Smooth muscle cell (in vitro differentiated cells): ENCODE results near the gene TOMM40L. TPM values are rescaled to one million over a fixed set of nuclear protein-coding genes. Genes with fewer than 3 reads are reported as not detected.

Experiments used
- DNase-seq: peaks from one replicate; lab custom pipeline; 2025; ENCODE audit not compliant: unreplicated experiment; lab: John Stamatoyannopoulos, UW
- H2AFZ ChIP-seq: fragments of 200-600 bp; sonication (generic); 2 replicates; pipeline ENCODE4 v1.6.0; 2016; ENCODE audit warnings: antibody characterized with exemption, low read depth, mild to moderate bottlenecking
- H3F3A ChIP-seq: fragments of 200-600 bp; sonication (generic); 2 replicates; pipeline ENCODE4 v1.6.0; 2017; ENCODE audit warnings: antibody characterized with exemption, low read depth
- H3K27ac ChIP-seq: fragments of 200-600 bp; sonication (generic); 2 replicates; pipeline ENCODE4 v1.5.1; 2016; ENCODE audit warnings: low read depth, mild to moderate bottlenecking
- H3K27me3 ChIP-seq: fragments of 200-600 bp; sonication (generic); 2 replicates; pipeline ENCODE4 v1.6.1; 2016; ENCODE audit warnings: low read depth, mild to moderate bottlenecking
- H3K36me3 ChIP-seq: fragments of 200-600 bp; sonication (generic); 2 replicates; pipeline ENCODE4 v1.5.1; 2016; ENCODE audit warnings: low read depth
- H3K4me1 ChIP-seq: fragments of 200-600 bp; sonication (generic); 2 replicates; pipeline ENCODE4 v1.5.1; 2016; ENCODE audit warnings: low read depth
- H3K4me2 ChIP-seq: fragments of 200-600 bp; sonication (generic); 2 replicates; pipeline ENCODE4 v1.6.0; 2016; ENCODE audit warnings: mild to moderate bottlenecking
- H3K4me3 ChIP-seq: fragments of 200-600 bp; sonication (generic); 2 replicates; pipeline ENCODE4 v1.5.1; 2016; ENCODE audit warnings: mild to moderate bottlenecking
- H3K79me2 ChIP-seq: fragments of 200-600 bp; sonication (generic); 2 replicates; pipeline ENCODE4 v1.6.0; 2016; ENCODE audit warnings: low read depth, mild to moderate bottlenecking
- H3K9ac ChIP-seq: fragments of 200-600 bp; sonication (generic); 2 replicates; pipeline ENCODE4 v1.6.0; 2016; ENCODE audit warnings: low read depth
- H3K9me3 ChIP-seq: fragments of 200-600 bp; sonication (generic); replicated peaks from 2 replicates; pipeline ENCODE4 v1.5.1; 2016; ENCODE audit warnings: low read depth
- H4K20me1 ChIP-seq: fragments of 200-600 bp; sonication (generic); 2 replicates; pipeline ENCODE4 v1.6.0; 2016; ENCODE audit warnings: low read depth
- WGBS: methylation state at CpG from one replicate; pipeline ENCODE4 v1.1.7; 2016; ENCODE audit warnings: low lambda C conversion rate; 5-methylcytosine and 5-hydroxymethylcytosine counted together
- polyA plus RNA-seq: library from polyadenylated mRNA; unstranded; fragments of >200 nt; fragmentation: Nextera tagmentation; extraction: Ambion mirVana; gene quantifications from 2 replicates; pipeline ENCODE4 v1.2.1, GENCODE V29; 2016
- total RNA-seq: library from RNA; depleted of rRNA; stranded (reverse); fragments of >200 nt; gene quantifications from 2 replicates; pipeline ENCODE4 v1.2.3, GENCODE V29; 2014
- TF ChIP-seq, protein P1 (sequence below): fragments of 200-600 bp; sonication (generic); IDR thresholded peaks from 2 replicates; pipeline ENCODE4 v1.5.1; 2017; ENCODE audit warnings: borderline replicate concordance, mild to moderate bottlenecking, antibody characterized with exemption; ENCODE audit not compliant: insufficient read depth, poor library complexity, severe bottlenecking

TOMM40L gene
- total and polyA plus RNA-seq, 2 experiments from 2014 or later = 8.6 to 9.0 TPM

DNA sequence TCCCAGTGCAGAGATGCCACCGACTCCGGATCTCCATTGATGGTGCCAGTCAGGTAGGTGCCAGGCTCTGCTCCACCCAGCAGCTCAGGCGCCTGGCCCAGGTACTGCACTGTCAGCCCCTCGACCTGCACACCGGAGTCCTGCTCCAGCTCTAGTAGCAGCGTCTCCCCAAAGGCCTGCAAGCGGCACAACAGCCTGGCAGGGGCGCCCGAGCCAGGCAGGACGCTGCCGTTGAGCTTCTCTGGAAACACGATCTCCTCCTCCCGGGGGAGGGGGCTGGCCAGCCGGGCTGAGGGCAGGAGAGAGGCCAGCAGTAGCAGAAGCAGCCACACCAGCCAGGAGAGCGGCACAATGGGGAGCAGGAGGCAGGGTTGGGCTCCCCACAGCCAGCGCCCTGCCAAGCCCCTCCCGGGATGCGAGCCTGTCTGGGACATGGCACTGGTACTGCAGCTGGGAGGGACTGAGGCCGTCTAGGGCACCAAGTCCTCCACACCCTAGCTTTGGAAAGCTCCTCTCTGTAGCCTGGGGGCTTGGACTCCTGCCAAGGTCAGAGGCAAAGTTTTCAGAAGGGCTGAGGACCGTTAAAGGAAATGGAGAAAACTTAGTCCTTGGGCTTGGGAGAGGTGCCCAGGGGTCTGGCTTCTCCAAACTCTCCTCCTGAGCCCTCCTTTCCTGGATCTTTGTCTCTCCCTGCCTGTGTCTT is 27.5 kb upstream of the TOMM40L start:
- peak; percentile 60 for DNase-seq
- Histone ChIP-seq H3K4me3 (peak overlapping the region; percentile 45), H3K9ac (peak overlapping the region; percentile 14), H3K4me1 (peaks cover 54% of the 10 kb centered on the region), H3F3A (peaks cover 11% of the 10 kb centered on the region), H3K4me2 (peak overlapping the region; percentile 87), H3K27me3 (no peaks in the 10 kb centered on the region), H2AFZ (no peak overlapping the region), H3K9me3 (no peaks in the 10 kb centered on the region), H4K20me1 (no peaks in the 10 kb centered on the region), H3K79me2 (peaks cover 17% of the 10 kb centered on the region), H3K27ac (peak overlapping the region; percentile 98), H3K36me3 (no peaks in the 10 kb centered on the region)
- TF ChIP-seq, protein P1, sequence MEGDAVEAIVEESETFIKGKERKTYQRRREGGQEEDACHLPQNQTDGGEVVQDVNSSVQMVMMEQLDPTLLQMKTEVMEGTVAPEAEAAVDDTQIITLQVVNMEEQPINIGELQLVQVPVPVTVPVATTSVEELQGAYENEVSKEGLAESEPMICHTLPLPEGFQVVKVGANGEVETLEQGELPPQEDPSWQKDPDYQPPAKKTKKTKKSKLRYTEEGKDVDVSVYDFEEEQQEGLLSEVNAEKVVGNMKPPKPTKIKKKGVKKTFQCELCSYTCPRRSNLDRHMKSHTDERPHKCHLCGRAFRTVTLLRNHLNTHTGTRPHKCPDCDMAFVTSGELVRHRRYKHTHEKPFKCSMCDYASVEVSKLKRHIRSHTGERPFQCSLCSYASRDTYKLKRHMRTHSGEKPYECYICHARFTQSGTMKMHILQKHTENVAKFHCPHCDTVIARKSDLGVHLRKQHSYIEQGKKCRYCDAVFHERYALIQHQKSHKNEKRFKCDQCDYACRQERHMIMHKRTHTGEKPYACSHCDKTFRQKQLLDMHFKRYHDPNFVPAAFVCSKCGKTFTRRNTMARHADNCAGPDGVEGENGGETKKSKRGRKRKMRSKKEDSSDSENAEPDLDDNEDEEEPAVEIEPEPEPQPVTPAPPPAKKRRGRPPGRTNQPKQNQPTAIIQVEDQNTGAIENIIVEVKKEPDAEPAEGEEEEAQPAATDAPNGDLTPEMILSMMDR = no peak
- WGBS = 33% methylated on average over 20 of the region's 20 CpGs

DNA sequence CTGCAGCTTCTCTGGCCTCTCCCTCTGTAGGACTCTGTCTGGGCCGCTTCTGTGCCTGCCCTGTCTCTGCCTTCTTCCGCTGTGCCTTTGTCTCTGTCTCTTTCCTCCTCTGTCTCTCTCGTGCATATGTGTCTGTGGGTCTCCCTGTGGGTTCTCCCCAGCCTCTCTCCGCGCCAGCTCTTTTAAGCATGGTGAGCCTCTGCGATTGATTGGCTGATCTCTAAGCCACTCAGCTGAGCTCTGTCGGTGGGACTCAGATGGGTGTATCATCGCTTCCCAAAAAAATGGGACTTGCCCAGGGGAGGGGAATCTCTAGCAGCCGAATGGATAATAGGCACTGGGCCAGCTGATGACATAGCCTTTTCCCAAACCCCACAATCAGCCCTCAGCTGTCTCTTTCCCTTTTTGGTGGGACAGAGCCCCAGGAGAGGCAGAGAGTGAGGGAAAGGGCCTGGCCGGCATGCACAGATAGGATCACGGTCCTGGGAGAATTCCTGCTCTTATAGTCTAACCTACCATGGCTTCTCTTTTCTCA is 26.9 kb upstream of the TOMM40L start, which contains the start of gene ADAMTS4:
ADAMTS4 (minus strand) TSS at position 158 of the 535 bp plus-strand sequence. CDS start 427 bp downstream, outside the sequence.
- peak within 1 kb of the TSS; percentile 33 for H2AFZ ChIP-seq
- H3K27ac ChIP-seq = peak within 1 kb of the TSS; percentile 98
- H3K9me3 ChIP-seq = no peaks in the 10 kb centered on the region
- peak within 1 kb of the TSS; percentile 45 for H3K4me3 ChIP-seq
- H4K20me1 ChIP-seq = no peaks in the 10 kb centered on the region
- 38% methylated on average over 11 of the region's 11 CpGs for WGBS
- H3K79me2 ChIP-seq = peaks cover 22% of the 10 kb centered on the region
- DNase-seq = peak; percentile 45
- peak within 1 kb of the TSS; percentile 47 for H3K9ac ChIP-seq
- TF ChIP-seq, protein P1 = no peak
- no peaks in the 10 kb centered on the region for H3K36me3 ChIP-seq
- H3K27me3 ChIP-seq = no peaks in the 10 kb centered on the region
- peak within 1 kb of the TSS; percentile 87 for H3K4me2 ChIP-seq
- peaks cover 55% of the 10 kb centered on the region for H3K4me1 ChIP-seq
- peaks cover 11% of the 10 kb centered on the region for H3F3A ChIP-seq

DNA sequence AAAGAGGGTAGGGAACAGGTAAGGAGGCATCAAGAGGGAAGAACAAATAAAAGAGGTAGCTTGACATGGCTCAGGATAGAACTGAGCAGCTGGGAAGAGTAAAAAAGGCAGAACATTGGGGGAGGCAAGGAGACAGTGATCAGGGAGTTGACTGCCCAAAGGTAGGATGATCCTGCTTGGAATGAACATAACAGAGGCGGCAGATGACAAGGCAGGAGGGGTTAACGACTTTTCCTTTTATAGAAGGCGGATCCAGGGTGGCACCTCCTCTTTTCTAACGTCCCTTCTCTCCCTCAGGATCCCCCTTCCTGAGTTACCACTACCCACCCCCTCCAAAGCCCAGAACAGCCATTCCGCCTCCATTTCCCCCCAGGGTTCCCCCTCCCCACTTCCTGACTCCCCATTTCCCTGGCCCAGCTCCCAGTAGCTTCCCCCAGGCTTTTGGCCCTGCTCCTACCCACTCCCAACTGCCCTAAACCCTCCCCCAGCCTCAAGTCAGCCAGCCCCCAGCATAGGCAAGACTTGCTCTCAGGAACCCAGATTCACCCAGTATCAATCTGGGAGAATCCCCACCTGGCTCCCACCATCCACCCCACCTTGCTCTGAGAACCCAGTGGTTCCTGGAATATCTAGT is 26.2 kb upstream of the TOMM40L start:
- Histone ChIP-seq H3K9me3 (no peaks in the 10 kb centered on the region), H4K20me1 (no peaks in the 10 kb centered on the region), H3K27me3 (no peaks in the 10 kb centered on the region), H3F3A (peaks cover 11% of the 10 kb centered on the region), H3K4me1 (peaks cover 55% of the 10 kb centered on the region), H3K79me2 (peaks cover 26% of the 10 kb centered on the region), H3K4me3 (no peak overlapping the region), H2AFZ (peak overlapping the region; percentile 33), H3K27ac (peak overlapping the region; percentile 98), H3K9ac (peak overlapping the region; percentile 47), H3K4me2 (peak overlapping the region; percentile 87), H3K36me3 (no peaks in the 10 kb centered on the region)
- WGBS = 0% methylated on average over 1 of the region's 5 CpGs
- TF ChIP-seq, protein P1 = no peak
- no peak for DNase-seq
